Suppressor macrophage treated with lipopolysaccharide for 1 hour (primary cell): ENCODE results near the gene MBP.
"Not testable (repeated sequence)": the region's sequence is repeated elsewhere in the genome, so short reads cannot be mapped to it uniquely, and the experiment has no call there.

Experiments
- DNase-seq, 3 donors: peaks; one replicate each; pipeline ENCODE4 v3.0.0-alpha.2; 2020 to 2022

The MBP gene

DNA sequence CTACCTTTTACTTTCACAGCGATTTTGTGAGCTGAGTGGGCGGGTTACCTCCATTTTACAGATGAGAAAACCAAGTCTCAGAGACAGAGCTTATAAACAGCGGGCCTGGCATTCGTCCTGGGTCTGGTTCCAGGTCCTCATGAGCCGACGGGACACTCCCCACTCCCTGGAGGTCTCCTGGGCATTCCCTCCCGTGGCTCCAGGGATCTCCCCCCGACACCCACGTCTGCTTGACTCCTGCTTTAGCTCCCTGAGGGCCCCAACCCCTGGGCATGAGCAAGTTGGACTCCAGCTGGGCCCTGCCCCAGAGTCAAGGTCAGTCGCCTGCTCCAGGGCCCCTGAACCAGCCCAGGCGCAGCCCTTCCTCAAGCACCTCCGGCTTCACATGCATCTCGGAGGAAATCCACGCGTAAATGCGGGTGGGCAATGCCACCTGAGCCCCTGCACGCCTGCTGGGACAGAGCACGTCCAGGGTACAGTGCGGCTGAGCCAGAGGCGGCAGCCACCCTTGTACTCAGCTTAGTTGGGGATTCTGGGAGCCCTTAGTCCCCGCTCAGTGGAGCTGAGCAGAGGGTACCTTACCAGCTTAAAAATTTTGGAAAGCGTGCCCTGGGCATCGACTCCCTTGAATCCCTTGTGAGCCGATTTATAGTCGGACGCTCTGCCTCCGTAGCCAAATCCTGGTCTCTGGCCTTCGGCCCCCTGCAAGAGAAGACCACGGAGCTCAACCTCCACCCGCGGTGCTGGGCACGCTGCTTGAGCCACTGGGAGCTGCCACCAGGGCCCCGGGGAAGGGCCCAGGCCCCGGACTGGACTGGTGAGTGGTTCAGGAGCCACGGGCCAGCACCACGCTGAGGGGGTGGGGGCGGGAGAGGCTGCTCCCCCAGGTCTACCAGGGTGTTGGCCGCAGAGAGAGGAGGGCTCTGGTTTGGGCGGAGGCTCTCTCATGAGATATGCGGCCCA is 148.1 kb downstream of the MBP start:
- no peak for DNase-seq

DNA sequence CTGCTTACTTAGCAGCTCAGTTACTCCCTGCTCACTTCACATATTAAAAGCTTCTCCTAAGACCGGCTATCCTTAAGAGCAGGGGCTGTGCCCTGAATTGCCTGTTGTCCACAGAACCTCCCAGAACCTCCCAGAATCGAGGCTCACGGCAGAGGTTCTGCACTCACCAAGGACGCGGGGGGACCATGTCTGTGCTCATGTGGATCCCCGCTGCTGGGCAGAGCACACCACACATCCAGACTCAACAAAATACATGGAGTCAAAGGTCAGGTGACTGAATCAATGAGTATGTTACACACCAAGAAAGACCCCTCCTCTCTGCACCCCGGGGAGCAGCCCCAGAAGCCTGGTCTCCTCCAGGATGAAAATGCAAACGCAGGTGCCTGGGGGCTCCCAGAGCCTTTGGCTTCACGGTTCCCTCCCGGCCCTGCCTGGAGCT is 149.0 kb downstream of the MBP start:
- no peak for DNase-seq

DNA sequence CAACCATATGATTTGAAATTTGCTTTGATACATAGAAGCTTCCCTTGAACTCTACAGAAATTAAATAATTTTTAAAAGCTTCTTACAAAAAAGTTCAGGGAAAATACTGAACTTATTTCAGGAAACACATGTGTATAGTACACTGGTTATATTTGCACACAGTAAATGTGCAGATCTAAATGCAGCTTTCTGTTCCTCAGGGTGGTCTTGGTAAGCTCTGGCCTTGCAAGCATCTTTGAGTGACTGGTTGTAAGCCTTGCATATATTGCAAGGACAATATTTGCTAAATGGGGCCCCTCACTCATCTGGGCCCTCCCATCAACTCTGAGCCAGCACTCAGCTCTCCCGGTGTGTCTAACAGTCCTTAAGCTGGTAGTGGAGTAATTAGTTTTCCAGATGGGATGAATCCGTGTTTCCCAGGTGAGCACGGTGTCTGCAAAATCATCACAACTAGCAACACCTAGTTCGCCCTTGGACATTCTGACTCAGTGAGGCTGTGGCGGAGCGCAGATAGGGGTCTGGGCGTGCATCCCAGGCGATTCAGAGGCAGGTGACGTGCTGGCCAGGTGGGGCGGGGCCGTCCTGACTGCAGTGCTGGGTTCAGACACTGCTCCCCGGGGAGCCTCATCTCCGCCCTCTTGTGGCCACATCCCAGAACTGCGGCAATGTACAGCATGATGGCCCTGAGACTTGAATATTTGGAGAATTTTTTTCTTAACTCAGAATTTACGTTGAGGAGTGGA is 149.6 kb downstream of the MBP start:
- DNase-seq, result peak; percentile 70 to 84 (median 83)

DNA sequence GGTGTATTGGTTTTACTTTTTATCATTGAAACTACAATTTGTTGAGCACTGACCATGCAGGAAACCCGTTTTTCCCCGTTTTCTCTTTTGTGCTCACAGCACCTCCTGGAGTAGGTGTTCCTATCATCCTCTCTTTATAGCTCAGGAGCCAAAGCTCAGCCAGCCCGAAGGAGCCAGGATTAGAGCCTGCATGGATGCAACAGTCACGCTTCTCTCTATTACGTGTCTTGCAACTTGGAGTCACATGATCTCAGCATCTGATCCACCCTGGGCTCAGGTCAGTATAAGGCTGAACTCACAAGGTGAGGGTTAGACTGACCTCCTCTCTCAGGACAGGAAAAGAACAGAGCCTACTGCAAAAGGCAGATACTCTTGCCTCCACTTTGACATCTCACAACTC is 150.5 kb downstream of the MBP start:
- DNase-seq, result no peak

DNA sequence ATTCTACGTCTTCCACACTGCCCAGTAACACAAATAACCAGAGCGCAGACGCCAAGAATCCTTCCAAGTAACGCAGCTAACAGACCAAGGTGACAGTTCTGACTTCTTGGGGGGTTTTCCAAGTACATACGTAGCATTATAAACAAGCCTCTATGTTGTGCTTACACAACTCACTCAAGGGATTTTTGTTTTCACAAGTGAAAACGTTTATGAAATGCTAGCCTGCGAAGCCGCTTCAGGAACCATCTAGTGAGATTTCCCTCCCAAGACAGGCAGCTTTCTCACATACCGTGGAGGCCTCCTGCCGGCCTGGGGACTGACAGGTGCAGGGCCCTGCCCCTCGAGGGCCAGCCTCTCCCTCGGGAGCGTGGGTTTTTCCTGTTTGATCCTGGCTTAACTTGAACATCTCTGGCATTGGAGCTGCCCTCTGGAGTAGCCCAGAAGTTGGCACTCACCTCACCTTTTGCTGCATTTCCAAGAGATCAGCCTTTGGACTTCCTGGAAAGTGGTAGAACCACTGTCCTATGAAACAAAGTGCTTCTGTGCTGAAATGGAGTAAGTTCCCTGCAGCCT is 151.1 kb downstream of the MBP start:
- DNase-seq, result no peak

DNA sequence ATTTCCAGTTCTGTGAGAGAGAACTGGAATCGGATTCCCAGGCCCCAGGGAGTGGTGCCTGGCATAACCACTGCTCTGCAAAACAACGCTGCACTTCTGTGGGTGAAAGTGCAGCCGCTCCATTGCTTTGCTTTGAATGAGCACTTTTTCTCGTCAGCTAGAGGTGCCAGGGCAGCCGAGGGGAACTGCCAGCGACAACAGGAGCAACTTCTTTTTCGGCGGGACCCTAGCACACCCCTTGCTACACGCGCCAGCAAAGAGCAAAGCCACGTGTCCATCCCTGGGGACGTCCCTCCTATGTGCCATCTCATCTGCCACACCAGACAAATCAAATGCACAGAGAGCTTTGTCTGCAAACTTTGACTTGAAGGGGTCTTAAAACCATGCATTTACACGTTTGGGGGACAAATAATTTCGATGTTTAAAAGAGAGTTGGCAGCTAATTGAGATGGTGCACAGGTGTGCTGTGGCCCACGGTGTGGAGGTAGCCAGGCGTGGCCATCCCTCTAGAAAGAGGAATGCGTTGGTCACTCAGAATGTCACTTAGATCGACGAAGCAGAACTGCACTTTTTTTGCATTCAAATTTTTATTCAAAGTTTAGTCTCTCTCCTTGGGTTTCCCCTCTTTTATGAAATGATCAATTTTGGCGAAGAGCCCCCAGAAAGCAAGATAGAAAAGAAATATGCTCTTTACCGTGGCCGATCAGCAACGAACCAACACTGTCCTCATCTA is 151.8 kb downstream of the MBP start:
- no peak for DNase-seq

DNA sequence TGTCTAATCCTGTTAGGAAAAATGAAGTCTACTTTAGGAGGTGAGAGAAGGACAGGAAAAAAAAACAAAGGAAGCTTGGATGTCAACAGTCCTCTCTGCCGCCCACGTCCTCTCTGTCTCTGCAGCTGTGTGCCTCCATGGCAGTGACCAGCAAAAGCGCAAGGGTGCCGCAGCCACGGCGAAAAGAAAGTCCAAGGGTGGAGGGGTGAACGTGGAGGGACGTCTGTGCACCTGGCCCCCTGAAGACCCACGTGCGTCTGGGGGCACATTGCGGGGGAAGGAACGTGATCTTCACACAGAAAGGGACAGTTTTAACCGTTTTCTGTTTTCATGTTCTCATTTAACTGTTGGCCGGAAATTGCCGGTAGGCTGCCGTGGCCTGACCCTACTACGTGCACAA is 152.7 kb downstream of the MBP start:
- no peak for DNase-seq

DNA sequence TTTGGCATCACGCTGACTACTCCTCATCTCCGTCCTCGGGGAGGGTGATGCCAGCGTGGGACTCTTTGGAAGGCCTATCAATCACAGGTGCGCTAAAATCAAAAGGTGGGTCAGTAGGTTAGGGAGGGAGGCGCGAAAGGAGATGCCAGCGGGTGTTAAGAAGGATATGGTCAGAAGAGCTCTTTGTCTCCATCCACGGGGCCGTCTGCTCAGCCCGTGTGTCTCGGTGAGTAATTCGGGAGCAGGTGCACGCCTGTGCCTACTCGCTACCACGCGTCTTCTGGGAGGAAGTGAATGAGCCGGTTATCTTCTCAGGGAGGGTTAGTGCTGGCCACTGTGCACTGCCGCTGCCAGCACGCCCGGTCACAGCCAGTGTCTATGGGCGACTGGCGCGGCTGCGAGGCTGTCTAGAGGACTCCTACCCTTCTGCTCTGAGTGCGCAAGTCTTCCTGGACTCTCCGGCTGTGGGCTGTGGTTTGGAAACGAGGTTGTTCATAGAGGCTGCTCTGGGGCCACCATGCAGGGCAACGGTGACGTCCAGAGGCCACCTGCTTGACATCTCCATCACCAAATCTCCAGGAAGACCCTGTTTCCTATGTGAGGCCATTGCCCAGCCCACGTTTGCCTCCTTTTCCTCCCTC is 153.4 kb downstream of the MBP start:
- no peak for DNase-seq

DNA sequence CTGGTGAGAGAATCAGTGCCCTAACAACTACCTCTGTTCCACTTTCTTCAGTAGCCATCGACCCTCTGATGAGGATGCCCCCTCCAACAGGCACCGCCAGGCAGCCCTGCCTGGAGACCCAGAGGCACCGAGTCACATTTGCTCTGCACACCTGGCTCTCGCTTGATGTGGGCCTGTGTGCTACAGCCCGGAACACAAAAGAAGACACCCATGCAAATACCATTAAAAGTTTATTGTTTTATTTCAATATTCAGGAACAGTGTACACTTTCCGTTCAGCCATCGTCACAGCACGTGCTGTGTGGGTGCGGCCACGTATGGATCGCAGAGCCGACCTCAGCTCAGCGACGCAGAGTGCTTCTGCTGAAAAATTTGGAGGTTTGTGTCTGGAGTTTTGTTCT is 154.0 kb downstream of the MBP start:
- DNase-seq, result no peak

DNA sequence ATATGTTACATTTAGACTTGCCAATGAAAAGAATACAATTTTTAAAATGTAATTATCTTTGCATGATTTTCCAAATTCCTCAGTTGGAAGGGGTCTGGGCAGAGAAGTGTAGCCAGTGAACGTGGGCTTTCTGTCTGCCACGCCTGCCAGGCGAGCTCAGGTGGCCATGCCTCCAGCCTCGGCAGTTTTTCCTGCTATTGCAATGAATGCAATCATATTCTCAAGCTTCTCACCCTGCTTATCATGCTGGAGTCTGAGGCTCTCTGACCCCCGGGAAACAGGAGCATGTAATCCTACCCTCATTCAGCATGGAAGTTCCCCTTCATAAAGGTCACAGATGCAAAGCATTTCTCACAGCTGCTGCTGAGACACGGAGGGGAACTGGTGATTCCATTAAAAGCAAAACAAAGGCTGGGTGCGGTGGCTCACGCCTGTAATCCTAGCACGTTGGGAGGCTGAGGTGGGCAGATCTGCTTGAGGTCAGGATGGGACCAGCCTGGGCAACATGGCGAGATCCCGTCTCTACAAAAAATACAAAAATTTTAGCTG is 154.8 kb downstream of the MBP start:
- no peak for DNase-seq

DNA sequence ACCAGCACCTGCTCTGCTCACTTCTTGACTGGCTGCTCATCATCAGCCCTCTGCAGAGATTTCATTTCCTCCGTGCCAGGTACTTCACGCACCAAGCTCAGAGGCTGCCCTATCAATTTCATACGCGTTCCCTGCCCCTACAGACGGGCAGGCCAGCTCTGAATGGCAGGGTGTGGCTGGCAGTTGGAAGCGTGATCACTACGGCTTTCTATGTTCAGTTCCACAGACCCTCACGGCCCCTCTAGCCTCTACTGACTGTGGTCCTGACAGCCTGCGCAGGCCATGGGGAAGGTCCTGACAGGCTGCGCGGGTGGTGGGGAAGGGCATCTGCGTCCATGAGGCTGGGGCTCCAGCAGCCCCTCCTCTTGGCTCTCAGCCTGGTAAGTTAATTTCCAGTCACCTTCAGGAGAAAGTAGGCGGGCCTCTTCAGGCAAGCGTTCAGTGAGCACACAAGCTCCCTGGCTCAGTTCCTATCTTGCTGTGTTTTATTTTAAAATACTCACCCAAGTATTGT is 155.4 kb downstream of the MBP start:
- no peak for DNase-seq

DNA sequence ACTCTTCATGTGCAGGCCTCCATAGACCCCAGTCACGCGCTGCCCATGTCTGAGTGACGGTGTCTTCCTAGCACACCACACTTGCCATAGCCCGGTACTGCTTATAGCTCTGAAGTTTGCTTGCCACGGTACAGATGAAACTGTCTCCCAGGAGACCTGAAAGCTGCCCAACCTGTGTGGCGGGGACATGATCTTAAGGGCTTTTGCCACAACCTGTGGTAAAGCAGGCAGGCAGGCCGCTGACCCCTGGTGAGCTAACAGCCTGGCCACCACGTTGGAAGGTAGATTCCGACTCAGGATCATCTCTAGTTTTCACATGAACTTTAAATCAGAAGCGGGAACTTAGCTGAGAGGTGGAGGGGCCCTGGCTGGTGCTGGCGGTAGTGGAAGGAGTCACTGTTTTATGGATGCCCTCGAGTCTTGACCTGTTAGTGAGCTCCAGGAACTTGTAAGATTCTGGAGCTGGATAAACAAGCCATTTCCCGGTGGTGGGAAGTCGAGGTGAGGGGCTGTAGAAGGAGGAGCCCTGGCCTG is 156.9 kb downstream of the MBP start:
- no peak for DNase-seq

DNA sequence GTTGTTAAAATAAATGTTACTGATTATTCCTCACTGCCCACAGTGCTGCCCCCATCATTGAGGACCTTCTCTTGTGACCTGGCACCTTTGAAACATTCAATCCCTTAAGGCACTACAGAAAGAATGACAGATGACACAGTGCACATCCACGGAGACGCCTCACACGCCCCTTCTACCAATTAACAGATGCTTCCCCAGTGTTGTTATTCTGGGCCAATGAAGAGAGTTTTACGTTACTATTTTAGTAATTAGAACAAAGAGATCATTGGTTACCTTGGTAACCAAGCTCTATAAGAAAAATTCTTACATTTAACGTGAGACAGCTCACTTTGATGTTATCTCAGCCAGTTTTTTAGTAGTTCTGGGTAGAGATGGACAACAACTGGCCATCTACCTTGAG is 158.2 kb downstream of the MBP start:
- DNase-seq, result no peak

DNA sequence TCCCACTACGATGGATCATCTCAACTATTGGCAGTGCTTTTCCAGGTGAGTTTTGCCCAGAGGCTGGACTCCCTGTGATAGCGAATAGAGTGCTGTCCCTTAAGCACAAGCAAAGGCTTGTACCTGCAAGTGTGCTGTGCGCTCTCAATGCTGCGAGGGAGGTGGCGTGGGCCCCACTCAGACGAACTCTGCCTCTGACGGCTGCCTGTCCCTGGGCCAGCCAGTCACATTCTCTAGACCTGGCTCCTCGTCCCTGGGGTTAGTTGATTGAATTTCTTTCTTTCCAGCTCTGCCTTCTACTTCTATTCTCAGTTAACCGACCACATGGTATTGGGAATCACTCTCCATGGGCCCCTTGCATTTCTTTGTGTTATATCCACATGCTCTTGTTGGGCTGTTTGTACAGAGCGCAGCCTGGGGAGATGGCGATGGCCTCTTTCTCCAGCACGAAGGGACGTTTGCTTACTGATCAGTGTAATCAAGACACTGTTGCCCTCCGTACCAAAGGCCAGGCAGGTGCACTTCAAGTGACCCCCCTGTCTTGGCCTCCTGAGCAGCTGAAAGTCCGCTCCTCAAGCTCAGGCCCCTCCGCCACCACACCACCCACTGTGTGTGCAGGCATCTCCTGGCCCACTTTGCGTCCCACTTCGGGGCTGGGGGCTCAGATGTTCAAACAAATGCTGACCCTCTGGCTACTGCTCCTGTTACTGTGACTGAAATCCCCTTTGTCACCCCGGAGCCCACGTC is 158.9 kb downstream of the MBP start:
- DNase-seq, result no peak

DNA sequence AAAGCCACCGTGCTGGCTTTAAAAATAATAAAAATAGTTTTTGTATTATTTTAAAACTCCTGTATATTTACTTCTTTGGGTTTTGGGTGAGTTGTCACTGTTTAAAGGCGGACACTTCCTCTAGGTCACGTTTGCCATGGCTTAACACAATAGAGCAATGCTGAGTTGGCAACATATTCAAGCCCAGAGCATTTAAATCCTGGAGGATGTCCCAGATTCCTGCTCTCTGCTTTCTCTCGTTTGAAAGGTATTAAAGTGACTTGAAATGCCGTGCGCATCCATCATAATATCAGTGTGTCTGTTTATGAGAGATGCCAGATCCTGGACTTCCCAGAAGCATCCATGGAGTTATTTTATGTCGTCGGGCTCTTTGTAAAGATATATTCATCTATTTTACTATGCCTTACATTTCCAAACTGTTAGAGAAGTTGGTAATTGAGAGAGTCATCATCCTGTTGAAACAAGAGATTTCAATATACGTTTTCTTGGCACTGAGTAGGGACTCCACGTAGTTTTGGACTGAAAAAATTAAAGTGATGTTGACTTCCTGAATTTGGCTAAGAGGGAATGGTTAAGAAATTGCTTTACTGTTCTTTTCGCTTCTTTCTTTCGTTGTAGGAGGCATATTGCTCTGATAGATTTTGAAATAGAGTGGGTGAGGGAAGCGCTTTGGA is 159.6 kb downstream of the MBP start:
- DNase-seq, result peak in 1 of 3 donors; percentile 25

DNA sequence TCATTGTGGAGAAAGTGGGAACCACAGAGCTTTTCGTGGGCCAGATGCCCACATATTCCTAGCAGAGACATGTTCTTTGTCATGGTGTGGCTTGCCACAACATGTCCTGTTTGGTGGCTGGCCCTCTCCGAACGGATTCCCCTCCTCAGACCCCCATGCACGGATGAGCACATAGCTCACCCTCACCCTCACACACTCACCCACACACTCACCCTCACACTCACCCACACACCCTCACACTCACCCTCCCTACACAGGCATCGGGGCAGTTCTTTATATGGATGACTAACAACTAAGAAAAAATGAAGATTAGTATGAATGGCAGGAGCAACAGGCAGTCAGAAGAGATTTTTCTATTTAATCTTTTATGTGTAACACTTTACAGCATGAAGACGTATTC is 160.3 kb downstream of the MBP start:
- DNase-seq, result no peak

DNA sequence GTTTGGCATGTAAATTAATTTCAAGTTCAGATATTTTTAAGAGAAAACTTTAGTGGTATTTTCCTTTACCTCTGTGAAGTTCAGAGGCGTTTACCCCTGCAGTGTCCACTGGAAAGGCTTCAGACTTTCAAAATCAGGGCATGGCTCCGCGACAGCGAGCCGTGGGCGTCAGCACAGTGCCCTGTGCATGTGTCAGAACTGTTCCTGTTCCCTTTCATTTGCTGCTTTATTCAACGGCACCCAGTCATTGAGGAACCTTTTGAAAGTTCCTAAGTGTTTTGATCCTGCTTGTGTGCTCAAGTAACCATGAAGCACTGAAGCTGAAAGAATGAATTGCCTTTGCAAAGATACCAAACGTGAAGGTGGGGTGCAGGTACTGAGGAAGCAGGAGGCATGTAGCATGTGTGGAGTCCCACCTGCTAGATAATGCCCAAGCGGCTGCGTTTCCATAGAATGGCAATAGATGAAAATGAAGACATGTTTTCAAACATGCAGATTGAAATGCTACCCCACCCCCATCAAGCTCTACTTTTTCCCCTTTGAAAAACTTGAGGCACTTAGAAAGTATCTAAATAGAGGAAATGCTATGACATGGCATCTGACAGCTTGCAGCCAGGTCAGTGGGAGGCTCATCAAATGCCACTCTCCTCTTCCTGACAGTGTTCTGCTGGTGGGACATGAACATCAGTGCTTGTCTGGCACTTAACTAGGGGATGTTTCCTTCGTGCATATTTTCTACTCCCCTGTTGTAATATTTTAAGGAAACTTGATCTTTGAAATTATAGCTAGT is 161.6 kb downstream of the MBP start:
- peak; percentile 80 to 81 (median 81) for DNase-seq

DNA sequence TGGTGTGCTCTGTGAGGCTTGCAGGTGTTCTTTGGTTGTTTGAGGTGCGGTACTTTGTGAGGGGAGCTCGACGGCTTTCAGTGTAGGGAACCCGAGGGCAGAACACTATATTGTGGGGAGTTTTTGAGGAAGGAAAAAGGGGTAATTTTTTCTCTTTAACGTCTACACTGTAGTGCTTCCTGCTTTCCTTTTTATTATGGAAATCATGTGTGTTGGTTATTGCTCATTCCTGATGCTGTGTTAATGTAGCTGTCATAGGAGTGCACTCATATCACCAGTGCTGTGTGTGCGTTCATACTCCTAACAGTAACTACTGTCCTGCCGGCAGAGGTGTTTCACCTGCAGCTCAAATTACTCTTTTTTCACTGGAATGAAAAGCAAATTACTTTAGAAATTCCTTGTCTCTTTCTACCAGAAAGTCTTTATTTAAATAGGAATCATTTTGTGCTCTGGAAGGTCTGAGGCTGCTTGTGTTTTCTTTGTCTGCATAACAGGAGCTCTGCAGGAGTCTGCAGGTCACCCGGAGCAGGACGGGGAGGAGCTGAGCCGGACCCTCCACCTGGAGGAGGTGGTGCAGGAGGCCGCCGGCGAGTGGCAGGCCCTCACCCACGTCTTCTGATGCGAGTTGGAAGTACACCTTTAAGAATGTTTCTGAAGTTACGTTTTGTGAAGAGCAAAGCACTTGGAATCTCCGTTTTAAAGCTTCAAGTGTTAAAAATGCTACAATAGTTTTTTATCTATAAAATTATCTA is 164.7 kb downstream of the MBP start:
- peak; percentile 56 to 84 (median 78) for DNase-seq

DNA sequence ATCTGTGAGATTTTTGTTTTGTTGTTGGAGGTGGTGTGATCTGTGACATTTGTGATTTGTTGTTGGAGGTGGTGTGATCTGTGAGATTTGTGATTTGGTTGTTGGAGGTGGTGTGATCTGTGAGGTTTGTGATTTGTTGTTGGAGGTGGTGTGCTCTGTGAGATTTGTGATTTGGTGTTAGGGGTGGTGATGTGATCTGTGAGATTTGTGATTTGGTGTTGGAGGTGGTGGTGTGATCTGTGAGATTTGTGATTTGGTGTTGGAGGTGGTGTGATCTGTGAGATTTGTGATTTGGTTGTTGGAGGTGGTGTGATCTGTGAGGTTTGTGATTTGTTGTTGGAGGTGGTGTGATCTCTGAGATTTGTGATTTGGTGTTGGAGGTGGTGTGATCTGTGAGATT is 165.3 kb downstream of the MBP start:
- DNase-seq, result not testable (repeated sequence)
